K562 (cell line): Measurements from ENCODE around the gene TRIM33. TPM values are rescaled to one million over a fixed set of nuclear protein-coding genes. Genes with fewer than 3 reads are reported as not detected.

ENCODE experiments used
- ATF4 ChIP-seq: fragments of 450-650 bp; formaldehyde crosslinking; IDR thresholded peaks from 2 replicates; pipeline ENCODE4 v1.4.0; 2022; ENCODE audit warnings: mild to moderate bottlenecking, moderate library complexity
- CREBBP ChIP-seq: IDR thresholded peaks from one replicate; pipeline ENCODE4 v1.6.1; 2012; ENCODE audit warnings: low read depth, mild to moderate bottlenecking, control low read depth, inconsistent platforms, low read length
- CTCFL ChIP-seq: IDR thresholded peaks from 2 replicates; pipeline ENCODE4 v1.6.1; 2011; ENCODE audit warnings: borderline replicate concordance, low read depth, mild to moderate bottlenecking, moderate library complexity, low read length; ENCODE audit not compliant: insufficient read depth, poor library complexity, severe bottlenecking
- GTF2E2 ChIP-seq: fragments of 200-800 bp; sonication (Bioruptor generic); IDR thresholded peaks from 2 replicates; pipeline ENCODE4 v1.6.1; 2016; ENCODE audit warnings: missing genetic modification characterization, missing compliant biosample characterization
- KAT7 ChIP-seq: sonication (generic); formaldehyde crosslinking; IDR thresholded peaks from 2 replicates; pipeline ENCODE4 v1.8.0; 2022; ENCODE audit warnings: missing genetic modification reagents, mild to moderate bottlenecking, borderline replicate concordance
- KLF10 ChIP-seq: fragments of 250-450 bp; sonication (Bioruptor Pico); IDR thresholded peaks from 2 replicates; pipeline ENCODE4 v1.6.1; 2021; ENCODE audit warnings: matching md5 sums
- MCM5 ChIP-seq: fragments of 450-650 bp; IDR thresholded peaks from 2 replicates; pipeline ENCODE4 v1.6.1; 2016; ENCODE audit warnings: low read depth
- NR2C2 ChIP-seq, 2 experiments: fragments of 200-800 bp in 1 of 2; sonication (Bioruptor generic) in 1 of 2; sonication (generic) in 1 of 2; formaldehyde crosslinking in 1 of 2; IDR thresholded peaks; 2 replicates each; pipeline versions ENCODE4 v1.6.1 to v1.8.0; 2016 to 2022; ENCODE audit warnings: mild to moderate bottlenecking in 1 of 2, missing compliant biosample characterization in 1 of 2, missing genetic modification characterization in 1 of 2, missing genetic modification reagents in 1 of 2
- POLR2AphosphoS5 ChIP-seq: IDR thresholded peaks from 2 replicates; pipeline ENCODE4 v1.6.1; 2011; ENCODE audit warnings: mild to moderate bottlenecking, low read depth, low read length, moderate library complexity; ENCODE audit not compliant: control insufficient read depth, insufficient read depth
- POU5F1 ChIP-seq: fragments of 150-350 bp; IDR thresholded peaks from 2 replicates; pipeline ENCODE4 v1.6.1; 2014; ENCODE audit warnings: borderline replicate concordance, low read length, low read depth, mild to moderate bottlenecking; ENCODE audit not compliant: partially characterized antibody
- RBFOX2 ChIP-seq: fragments of 200-400 bp; formaldehyde crosslinking; IDR thresholded peaks from 2 replicates; pipeline ENCODE4 v1.6.1; 2017; ENCODE audit warnings: low read depth, mild to moderate bottlenecking, low read length, moderate library complexity
- SUPT5H ChIP-seq: fragments of 450-650 bp; IDR thresholded peaks from 2 replicates; pipeline ENCODE4 v1.6.1; 2016
- TAF7 ChIP-seq: fragments of 450-650 bp; IDR thresholded peaks from 2 replicates; pipeline ENCODE4 v1.6.1; 2016; ENCODE audit warnings: missing genetic modification characterization, missing compliant biosample characterization
- ZBTB2 ChIP-seq: fragments of 450-650 bp; IDR thresholded peaks from 2 replicates; pipeline ENCODE4 v1.6.1; 2016; ENCODE audit warnings: antibody characterized with exemption
- ZNF12 ChIP-seq: sonication (generic); formaldehyde crosslinking; IDR thresholded peaks from 2 replicates; pipeline ENCODE4 v1.4.0; 2020; ENCODE audit warnings: mild to moderate bottlenecking, missing genetic modification reagents
- ZNF583 ChIP-seq: fragments of 250-450 bp; sonication (Bioruptor Pico); IDR thresholded peaks from 2 replicates; pipeline ENCODE4 v1.4.0; 2020
- ZNF77 ChIP-seq: fragments of 250-450 bp; sonication (Bioruptor Pico); IDR thresholded peaks from 2 replicates; pipeline ENCODE4 v1.5.0; 2020
- polyA plus RNA-seq, 8 experiments: library from polyadenylated mRNA; depleted of rRNA in 4 of 8; stranded (reverse) in 5 of 8; unstranded in 3 of 8; fragments of >200 nt; fragmentation: Nextera tagmentation in 2 of 8; fragmentation: Illumina TruSeq in 1 of 8; extraction: Ambion mirVana in 2 of 8; extraction: Trizol in 1 of 8; gene quantifications; 2 replicates each; pipeline versions ENCODE4 v1.2.1 to v1.2.3, GENCODE V29; 2011 to 2014; ENCODE audit warnings: inconsistent platforms in 1 of 8, missing spikeins in 1 of 8
- total RNA-seq, 7 experiments: library from RNA; depleted of rRNA in 6 of 7; stranded (reverse); fragments of >200 nt in 6 of 7; fragmentation: Illumina TruSeq in 2 of 7; extraction: Trizol in 2 of 7; gene quantifications; 2 replicates each; pipeline versions ENCODE4 v1.2.1 to v1.2.3, GENCODE V29; 2011 to 2021; ENCODE audit warnings: low replicate concordance in 1 of 7
- TF ChIP-seq, protein P1 (sequence below), 2 experiments: fragments of 450-650 bp; IDR thresholded peaks; 2 replicates each; pipeline ENCODE4 v1.6.1; 2018; ENCODE audit warnings: mild to moderate bottlenecking in 2 of 2, low read depth in 1 of 2; ENCODE audit not compliant: partially characterized antibody in 2 of 2
- TF ChIP-seq, protein P2 (sequence below): fragments of 450-650 bp; IDR thresholded peaks from 2 replicates; pipeline ENCODE4 v1.6.1; 2016

Gene TRIM33
- total and polyA plus RNA-seq, 9 of the 15 experiments (the other 6 are each of a cell fraction or from before 2014, with no cell fraction given): 9.3 to 58.4 (median 40.2) TPM

GRCh38 chr1:114379987-114380386 lies 131.0 kb downstream of the TRIM33 start (continued):
- TF ChIP-seq, protein P1, sequence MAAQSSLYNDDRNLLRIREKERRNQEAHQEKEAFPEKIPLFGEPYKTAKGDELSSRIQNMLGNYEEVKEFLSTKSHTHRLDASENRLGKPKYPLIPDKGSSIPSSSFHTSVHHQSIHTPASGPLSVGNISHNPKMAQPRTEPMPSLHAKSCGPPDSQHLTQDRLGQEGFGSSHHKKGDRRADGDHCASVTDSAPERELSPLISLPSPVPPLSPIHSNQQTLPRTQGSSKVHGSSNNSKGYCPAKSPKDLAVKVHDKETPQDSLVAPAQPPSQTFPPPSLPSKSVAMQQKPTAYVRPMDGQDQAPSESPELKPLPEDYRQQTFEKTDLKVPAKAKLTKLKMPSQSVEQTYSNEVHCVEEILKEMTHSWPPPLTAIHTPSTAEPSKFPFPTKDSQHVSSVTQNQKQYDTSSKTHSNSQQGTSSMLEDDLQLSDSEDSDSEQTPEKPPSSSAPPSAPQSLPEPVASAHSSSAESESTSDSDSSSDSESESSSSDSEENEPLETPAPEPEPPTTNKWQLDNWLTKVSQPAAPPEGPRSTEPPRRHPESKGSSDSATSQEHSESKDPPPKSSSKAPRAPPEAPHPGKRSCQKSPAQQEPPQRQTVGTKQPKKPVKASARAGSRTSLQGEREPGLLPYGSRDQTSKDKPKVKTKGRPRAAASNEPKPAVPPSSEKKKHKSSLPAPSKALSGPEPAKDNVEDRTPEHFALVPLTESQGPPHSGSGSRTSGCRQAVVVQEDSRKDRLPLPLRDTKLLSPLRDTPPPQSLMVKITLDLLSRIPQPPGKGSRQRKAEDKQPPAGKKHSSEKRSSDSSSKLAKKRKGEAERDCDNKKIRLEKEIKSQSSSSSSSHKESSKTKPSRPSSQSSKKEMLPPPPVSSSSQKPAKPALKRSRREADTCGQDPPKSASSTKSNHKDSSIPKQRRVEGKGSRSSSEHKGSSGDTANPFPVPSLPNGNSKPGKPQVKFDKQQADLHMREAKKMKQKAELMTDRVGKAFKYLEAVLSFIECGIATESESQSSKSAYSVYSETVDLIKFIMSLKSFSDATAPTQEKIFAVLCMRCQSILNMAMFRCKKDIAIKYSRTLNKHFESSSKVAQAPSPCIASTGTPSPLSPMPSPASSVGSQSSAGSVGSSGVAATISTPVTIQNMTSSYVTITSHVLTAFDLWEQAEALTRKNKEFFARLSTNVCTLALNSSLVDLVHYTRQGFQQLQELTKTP (IDR thresholded peaks at IDR 0.05; ENCODE audit: low read depth in 1 of 2, partially characterized antibody in 2 of 2): peak; percentile 72 to 93
- TF ChIP-seq KLF10 (CRISPR knock-in tag) (no peak), ZNF583 (CRISPR knock-in tag) (peak; percentile 89; the same call in 1 of the 2 replicates), NR2C2 (CRISPR knock-in tag; IDR thresholded peaks at IDR 0.05) (no peak), NR2C2 (tag; IDR thresholded peaks at IDR 0.05) (peak; percentile 59; the same call in 1 of the 2 replicates), ZBTB2 (peak; percentile 92; the same call in 1 of the 2 replicates), ATF4 (CRISPR knock-in tag) (peak; percentile 74), POU5F1 (no peak), MCM5 (no peak), POLR2AphosphoS5 (peak; percentile 100), SUPT5H (no peak), RBFOX2 (no peak), TAF7 (tag) (no peak), ZNF12 (no peak), CTCFL (no peak), KAT7 (CRISPR knock-in tag) (no peak), CREBBP (peak; percentile 63), ZNF77 (CRISPR knock-in tag) (no peak), GTF2E2 (tag) (no peak; the same call in 1 of the 2 replicates)
- TF ChIP-seq, protein P2, sequence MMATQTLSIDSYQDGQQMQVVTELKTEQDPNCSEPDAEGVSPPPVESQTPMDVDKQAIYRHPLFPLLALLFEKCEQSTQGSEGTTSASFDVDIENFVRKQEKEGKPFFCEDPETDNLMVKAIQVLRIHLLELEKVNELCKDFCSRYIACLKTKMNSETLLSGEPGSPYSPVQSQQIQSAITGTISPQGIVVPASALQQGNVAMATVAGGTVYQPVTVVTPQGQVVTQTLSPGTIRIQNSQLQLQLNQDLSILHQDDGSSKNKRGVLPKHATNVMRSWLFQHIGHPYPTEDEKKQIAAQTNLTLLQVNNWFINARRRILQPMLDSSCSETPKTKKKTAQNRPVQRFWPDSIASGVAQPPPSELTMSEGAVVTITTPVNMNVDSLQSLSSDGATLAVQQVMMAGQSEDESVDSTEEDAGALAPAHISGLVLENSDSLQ: peak; percentile 83
